ENCODE results near the gene KLHL29.

KLHL29 gene

DNA sequence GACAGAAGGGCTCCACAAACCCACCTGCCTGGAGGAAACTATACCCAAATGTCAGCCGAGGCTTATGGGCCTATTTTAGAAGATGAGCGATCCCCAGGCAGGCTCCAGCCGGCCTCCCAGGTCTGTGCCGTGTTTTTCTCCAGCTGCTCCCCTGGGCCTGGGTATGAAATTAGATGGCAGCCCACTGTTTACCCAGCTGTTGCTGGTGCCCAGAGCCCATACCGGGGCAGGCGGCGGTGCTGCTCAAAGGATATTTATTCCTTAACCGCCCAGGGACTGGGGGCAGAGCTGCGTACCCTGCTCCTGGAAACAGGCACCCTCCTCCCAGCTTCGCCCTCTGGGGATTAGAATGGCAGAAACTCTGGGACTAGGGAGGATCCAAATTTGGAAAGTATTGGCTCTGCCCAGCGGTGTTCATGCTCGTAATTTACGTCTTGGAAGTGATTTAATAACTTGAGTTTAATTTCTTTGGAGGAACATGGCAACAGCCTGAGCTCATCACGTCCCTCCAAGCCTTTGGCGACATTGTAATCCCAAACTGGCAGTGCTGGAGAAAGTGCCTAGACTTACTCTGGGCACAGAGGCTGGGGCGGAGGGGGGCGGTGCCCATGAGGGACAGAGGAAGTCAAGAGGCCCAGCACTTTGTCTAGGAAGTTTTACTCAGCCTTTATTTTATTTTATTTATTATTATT lies 199.2 kb downstream of the KLHL29 start:
- peak; percentile 27 for DNase-seq

DNA sequence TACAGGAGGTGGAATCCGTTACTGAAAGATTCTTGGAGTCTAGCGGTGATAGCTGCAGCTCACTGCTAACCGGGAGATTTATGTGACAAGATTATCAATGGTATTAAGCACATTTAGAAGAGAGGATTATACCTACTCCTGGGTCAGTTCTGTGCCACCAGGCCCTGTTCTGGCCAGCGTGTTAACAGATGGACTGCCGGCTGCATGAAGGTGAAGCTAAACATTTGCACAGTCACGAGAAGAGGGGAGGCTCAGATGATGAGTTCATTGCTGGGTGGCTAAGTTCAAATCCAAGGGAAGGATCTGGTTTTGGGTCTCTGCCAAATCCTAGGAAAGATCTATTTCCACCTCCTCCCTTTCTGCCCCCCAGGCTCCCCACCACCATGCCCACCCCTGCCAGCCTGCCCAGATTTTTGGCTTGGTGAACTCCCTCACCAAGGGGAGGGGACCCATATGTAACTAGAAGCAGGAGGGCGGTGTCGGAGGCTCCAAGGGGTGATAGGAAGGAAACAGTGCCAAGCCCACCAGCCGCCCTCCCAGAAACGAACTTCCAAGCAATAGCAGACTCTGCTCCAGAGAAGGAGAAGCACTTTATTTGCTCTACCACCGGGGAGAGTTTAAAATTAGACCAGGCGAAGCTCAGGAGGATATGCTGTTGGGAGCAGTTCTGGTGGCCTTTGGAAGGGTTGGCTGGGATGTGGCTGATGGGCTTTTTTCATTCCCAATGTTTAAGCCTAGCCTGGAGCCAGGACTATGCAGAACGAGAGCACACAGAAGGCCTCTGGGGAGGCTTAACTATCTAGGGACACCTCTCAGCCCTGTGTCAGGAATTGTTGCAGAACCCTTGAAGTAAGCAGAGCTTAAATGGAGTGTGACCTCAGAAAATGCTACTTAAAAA lies 200.5 kb downstream of the KLHL29 start:
- DNase-seq, result no peak

DNA sequence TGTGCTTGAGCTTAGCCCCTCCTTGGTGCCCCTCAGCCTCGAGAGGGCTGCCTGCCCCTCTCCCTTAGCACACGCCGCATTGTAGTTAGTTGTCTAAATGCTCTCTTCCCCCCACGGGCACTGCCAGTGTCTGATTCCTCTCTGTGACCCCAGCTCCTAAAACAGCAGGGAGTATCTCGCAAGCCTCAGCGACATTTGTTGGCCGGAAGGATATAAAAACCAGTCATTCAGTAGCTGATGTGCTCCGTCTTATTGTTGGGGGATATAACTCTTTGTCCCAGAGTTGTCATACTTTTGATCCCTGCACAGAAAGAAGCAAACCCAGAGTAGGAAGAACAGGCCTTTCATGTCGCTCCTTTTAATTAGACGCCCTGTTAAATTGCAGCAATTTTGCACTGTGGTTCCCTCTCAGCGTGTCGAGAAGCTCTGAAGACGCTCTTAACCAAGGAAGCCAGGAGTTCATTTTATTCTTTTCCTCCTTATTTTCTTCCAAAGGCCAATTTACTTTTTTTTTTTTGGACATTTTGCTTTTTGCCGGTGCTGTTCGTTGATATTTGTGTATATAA lies 201.8 kb downstream of the KLHL29 start:
- no peak for DNase-seq

DNA sequence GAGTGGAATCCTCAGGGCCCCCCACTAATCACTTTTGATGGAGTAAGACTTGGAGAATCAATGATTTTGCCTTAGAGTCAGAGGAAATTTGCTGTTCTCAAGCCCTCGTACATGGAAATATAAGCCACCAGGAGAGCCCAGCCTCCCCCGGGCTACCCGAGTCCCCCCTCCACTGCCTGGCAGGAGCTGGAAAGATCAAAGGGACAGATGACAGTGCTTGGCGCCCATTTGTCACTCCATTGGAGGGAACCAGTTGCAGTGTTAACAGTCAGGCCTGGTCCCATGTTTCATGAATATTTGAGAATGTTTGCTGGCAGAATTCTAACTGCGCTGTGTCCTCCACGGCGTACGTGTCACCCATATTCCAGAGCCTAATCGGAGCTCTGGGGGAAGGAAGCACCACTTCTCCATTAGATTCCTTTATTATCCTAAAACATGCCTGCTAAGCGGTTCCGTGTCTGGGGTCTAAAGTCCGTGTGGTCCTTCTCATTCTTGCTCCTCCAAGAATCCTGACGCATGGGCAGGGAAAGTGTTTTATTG lies 202.4 kb downstream of the KLHL29 start:
- DNase-seq, result no peak

DNA sequence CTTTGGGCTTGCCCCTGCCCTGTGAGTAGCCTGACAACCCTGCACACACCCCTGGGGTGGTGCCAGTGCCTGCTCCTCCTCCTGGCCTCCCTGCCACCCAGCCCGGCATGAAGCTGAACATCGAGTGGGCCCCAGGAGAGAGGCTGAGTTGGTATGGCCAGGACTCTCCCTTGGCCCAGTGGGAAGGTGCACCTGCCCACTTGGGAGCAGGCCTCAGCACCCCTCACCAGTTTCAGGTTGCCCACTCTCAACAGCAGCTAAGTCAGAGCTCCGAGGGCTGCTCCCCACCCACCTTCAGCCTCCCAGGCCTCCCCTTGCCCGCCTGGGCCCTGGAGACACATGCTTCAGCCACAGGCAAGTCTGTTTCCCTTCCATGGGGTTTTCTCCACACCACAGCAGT lies 203.1 kb downstream of the KLHL29 start:
- no peak for DNase-seq

DNA sequence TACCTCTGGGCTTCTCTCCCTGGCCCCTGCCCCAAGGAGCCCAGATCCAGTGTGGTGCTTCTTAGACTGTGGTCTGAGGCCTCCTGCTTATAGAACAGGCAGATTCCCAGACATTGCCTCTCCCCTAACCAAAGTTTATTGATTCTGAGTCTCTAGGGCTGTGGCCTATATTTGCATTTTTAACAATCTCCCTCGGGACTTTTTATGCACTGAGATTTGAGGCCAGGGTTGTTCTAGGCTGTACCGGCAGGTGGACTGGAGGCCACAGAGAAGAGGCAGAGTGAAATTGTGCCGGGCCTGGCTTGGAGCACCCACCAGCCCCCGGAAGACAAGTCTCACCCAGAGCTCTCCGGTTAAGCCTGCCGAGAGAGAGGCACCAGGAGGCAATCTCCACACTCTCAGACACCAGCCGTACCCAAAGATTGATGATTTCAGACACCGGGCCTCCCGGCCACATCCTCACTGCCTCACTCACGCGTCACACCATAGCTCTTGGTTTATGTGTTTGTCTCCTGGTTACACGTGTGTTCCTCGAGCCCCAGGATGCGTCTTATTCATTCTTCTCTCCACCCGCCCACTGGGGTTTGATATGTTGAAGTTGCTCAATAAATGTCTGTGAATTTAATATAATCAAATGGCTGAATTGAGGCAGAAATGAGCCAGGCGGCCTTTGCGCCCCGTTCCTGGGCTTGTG lies 203.7 kb downstream of the KLHL29 start:
- DNase-seq, result no peak

DNA sequence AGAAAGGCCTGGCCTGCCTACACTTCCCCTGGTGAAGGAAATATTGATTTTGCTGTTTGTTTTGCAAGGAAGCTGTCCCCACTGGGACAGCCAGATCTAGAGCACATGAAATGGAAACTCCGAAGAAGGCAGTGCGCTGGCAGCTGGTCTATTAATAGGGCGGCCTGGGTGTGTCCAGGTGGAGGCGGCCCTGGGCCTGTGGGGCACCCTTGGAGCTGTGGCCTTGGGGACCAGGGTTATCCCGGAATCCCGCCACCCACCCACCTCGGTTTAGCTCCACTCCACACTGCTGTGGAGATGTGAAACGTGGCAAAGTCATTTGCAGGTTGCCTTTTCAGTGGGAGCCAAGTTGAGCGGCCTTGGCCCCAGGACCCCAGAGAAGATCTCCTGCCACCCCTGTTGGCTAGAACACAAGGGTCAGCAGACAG lies 204.3 kb downstream of the KLHL29 start:
- DNase-seq, result no peak

DNA sequence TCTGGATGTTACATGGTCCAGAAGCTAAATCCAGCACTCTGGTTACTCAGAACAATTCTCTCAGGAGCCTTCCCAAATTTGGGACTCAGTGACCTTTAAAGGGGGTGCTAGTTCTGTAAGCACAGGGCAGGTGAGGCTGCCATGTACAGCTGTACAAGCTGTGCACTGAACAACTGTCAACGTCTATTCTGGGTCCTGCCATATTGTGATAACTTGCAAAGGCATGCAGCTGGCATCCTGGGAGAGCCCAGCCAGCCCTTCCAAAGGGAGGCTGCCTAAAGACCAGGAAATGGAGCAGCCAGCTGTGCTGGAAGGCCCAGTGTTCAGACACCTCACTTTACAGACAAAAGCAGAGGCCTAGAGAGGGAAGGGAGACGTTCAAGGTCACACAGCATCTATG lies 204.8 kb downstream of the KLHL29 start:
- DNase-seq, result no peak

DNA sequence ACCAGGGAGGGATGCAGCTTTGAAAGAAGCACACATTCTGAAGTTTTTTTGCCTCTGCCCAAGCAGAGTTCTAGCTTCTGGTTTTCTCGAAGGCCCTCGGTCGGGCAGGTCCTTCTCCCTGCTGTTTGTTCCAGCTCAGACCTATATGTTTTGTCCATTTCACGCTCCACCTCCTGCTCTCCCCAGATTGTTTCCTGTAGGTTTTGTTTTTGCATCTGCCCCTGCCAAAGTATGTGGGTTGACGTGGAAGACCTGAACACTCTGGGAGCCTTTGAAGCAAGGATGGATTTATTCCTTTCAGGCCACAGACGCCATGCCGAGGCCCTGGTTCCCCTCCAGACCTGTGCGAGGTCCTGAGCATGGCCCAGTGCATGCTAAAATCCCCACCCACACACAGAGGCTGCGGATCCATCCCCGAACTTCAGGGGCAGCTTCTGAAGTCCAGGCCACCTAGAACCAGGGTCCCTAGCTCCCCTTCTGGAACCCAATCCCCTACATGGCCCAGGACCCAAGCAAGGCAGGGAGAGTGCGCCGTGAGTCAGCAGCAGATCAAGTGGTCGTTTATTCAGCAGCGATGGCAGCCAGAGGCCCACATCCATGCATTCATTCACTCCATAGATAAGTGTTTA lies 205.4 kb downstream of the KLHL29 start:
- DNase-seq, result peak; percentile 6

DNA sequence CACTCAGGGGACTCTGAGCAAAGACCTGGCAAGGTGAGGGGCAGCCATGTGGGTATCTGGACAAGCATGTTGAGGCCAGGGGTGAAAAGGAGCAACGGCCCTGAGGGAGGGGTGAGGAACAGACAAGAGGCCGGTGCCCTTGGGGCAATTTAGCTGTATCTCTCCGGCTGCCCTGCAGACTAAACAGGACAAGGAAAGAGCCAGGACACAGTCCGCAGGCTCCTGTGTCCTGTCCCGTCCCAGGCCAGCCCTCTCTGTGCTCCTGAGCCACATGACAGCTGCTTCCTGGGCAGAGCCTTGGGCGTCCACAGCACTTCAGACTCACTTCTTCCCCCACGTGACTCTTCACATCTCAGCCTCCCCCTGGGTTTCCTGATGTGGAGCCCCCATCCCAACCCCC lies 206.1 kb downstream of the KLHL29 start:
- no peak for DNase-seq

DNA sequence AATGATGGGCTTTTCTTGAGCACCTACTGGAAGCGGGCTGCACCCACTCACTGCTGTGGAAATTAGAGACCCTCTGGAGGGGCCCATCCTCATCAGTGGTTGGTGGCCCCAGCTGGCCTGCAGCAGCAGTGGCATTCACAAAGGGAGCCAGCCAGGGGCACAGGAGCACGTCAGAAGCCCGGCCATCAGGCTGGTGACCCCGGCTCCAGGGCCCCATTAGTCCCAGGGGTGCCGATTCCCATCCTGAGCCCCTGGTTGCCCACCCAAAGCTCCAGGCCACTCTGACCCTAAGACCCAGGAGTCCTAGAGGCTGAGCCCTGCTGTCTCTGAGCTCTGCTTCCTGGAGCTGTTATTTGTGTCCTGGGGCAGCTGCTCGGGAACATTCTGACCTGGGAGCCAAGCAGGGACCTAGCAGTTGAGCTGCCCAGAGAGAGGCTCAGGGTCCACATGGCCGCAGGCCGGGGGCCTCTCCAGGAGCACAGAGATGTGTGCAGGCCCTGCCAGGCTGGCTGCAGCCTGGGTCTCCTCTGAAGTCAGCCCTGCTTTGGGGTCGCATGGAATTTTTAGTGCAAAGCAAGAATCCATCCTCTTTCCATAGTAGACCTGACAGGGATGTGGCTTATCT lies 207.2 kb downstream of the KLHL29 start:
- no peak for DNase-seq

DNA sequence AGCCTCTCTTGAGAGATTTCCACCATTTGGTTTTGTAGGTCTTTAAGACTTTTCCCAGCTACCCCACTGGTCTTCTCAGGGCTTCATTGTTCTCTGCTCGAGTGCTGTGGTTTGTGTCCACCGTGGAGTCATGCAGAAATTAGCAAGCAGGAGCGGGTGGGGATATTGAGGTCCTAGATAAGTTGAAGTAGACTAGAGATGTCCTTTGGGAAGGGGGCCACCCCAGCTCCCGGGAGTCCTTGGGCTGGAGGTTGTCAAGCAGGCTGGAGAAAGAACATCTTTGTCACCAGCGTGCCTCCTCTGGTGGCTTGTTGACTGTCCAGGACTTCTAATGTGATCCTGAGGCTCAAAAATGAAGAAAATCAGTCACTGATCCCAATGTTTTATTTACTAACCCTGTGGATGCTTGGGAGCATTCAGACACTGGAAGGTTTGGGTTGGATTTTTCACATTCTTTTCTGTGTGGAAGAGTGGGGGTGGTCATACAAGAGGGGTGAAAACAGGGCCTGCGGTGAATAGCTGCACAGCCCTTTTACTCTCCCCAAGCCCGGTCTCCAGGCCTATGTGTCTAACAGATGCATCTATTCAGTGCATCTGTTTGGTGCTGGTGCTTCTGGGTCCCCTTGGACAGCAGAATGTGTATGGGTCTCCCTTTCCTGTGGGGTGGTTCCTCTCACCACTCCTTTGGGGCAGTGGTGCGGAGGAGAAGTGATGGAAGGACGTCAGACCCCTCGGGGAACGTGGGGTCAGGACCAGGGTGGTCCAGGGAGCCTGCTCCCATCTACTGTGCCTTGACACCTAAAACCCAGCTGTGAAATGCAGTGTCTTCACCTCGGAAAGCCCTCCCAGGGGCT lies 208.1 kb downstream of the KLHL29 start:
- DNase-seq, result no peak

DNA sequence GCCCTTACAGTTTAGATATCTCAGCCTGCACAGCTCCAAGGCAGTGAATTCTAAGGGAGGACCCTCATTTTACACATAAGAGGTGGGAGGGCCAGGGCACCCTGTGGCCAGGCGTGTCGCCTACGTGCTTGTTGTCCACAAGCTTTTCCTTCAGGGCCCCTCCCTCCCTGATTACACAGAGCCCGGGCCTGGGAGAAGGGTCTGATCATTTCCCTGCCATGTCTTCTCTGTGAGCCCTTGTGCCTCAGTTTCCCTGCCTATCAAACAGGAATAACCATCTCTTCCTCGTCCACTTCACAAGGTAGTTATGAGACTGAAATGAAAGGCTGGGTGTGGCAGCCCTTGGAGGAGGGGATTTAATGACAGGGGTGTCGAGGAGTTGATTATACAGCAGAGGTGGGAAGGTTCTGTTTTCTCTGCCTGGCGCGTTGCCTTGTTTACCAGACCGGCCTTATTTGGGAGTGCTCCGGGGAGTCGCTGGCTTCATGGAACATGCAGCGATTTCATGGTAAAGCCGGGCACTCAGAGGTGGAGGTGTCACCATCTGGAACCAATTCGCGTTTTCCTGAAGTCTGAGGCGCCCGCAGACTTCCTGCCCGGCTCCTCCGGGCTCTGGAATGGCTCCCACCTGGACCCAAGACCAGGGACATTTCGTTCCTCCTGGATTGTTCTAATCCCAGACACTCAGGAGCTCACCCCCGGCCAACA lies 208.9 kb downstream of the KLHL29 start:
- DNase-seq, result peak; percentile 73

DNA sequence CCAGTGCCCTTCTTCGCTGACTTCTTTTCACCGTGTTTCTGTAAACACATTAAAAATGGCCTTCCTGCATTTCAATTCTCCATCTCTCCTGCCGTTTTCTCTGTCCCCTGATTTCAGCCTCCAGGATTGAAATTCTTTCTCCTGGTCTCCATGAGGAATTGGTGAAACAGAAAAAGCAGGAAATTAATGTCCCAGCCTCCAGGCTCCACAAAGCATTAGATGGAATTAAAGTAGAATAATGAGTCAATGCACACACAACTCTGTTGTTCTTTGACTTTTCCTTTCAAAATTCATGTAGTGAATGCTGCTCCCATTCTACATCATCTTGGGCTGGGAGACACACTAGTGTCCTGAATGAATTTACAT lies 209.5 kb downstream of the KLHL29 start:
- DNase-seq, result no peak

DNA sequence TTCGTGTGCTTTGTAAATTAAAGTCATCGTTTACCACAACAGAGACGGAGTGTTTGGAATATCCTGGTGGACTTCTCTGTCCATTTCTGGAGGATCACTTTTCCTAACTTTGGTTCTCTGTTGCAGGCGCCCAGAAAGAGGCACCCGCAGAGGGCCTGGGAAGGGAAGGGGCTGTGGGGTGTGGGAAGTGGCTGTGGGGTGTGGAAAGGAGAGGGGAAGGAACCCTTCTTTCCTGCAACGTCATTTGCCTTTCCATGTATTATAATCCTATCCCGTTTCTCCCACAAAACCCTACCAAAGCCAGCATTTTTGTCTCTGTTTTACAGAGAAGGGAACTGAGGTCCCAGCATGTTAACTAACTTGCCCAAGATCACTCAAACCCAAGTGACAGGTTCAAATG lies 210.0 kb downstream of the KLHL29 start:
- no peak for DNase-seq

DNA sequence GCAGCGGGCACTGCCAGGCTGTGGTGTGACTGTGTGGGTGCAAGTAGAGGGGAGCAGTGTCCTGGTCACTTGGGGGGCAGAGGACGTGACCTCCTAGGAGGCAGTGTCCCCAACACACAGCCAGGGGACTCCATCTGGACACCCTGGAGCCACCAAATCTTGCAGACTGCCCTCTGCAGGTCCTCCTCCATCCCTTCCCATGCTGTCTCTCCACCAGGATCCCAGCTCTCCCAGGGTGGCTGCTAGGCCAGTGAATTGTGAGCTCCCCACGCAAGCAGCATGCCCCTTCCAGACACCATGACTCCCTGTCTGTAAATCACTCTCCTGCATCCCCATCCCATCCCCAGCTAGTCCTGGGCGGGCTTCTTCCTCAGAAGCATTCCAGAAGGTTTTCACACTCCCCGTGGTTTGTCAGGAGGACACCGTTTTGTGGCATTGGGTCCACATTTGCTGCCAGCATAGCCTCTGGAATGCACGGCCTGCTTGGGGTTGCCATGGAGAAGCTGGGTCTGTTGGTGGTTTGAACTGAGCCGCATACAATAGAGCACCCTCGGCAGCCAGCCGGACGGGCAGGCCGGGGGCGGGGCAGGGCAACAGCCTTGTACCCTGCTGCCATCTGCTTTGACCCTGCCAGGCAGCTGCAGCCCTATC lies 210.7 kb downstream of the KLHL29 start:
- DNase-seq, result peak; percentile 50

DNA sequence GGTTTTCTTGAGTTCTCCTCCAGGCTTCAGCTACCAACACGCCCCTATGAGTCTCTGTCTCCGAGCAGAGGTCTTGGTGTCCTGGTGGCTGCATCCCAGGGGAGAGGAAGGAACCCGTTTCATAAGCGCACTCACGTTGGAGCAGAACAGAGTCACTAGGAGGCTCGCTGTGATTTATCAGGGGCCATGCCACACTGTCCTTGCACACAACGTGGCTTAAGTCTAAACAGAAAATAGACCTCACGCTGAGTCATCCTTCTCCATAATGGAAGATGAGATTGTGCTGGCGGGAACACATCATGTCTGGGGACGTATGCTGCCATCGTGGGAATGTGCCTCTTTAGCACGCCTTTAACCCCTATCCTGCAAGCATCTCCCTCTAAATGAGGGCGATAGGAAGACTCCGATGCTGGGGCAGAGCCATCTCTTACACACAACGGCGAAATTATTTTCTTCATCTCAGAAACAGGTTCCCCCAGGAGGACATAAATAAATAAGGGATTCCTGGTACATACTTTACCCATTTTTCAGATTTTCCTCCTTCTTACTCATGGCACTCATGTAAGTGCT lies 211.4 kb downstream of the KLHL29 start:
- no peak for DNase-seq

DNA sequence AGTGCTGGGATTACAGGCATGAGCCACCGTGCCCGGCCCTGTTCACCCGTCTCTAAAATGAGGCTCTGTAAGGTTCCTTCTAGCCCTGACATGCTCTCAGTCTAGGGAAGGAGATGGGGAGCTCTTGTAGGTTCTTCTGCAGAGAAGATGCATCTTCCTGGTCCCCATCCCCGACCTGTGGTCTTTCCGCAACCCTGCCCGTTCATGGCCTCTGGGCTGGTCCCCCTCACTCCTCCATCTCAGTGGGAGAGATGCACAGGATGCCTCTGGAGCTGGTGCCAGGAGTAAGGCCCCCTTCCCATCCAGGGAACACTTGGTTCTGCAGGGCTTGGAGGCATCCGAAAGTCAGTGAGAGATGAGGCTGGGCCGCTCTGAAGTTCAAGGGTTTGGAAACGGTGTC lies 212.7 kb downstream of the KLHL29 start:
- DNase-seq, result no peak

DNA sequence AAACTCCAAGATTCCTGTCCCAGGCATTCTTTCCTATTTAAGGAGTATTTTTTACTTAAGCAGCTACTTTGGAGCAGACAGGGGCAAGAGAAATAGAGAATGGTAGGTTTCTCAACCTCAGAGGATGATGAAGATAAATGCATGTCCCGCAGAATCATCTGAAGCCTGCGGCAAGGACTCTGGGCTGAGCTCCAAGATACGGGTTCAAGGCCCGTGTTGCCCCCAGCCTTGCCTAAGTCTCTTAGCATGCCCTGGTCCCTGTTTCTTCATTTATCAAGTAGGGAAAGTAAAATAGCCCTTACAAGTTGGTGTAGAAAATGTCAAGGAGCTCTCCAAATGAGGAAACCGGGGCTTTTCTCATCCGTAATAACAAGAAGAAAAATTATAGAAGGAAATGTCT lies 214.0 kb downstream of the KLHL29 start:
- no peak for DNase-seq

DNA sequence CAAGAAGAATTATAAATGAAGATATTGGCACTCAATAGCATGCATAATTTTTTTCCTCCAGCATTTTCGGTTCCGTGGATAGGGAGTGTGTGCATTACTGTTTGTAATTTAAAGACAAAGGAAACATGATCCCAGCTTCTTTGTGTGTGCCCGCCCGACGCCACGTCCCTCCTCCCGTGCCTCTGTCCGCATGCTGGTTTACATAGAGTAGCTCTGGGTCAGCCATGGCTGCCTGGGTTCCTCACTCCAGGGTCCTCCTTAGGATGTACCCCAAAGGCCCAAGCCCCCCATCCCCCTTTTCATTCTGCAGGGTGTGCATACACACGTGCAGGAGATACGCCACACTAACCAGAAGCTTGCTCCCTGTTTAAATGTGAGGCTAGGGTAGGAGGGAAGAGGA lies 214.7 kb downstream of the KLHL29 start:
- DNase-seq, result peak; percentile 67

Data from NCI-H2029 (cell line).